Thyroid gland (tissue), 4 donors: ENCODE measurements around the gene RHBDF2.

Experiments used
- POLR2A ChIP-seq, 2 donors: fragments of 450-650 bp; IDR thresholded peaks; one replicate each; pipeline ENCODE4 v1.6.1; 2017; ENCODE audit warnings: antibody characterized with exemption in 2 of 2, mild to moderate bottlenecking in 2 of 2, moderate library complexity in 1 of 2
- TF ChIP-seq, protein P1 (sequence below), 6 experiments: fragments of 200-600 bp in 3 of 6; fragments of 450-650 bp in 3 of 6; sonication (generic) in 3 of 6; IDR thresholded peaks; one replicate each; pipeline ENCODE4 v1.5.1; 2016 to 2019; ENCODE audit warnings: antibody characterized with exemption in 6 of 6, mild to moderate bottlenecking in 2 of 6, inconsistent platforms in 1 of 6, moderate library complexity in 1 of 6

DNA sequence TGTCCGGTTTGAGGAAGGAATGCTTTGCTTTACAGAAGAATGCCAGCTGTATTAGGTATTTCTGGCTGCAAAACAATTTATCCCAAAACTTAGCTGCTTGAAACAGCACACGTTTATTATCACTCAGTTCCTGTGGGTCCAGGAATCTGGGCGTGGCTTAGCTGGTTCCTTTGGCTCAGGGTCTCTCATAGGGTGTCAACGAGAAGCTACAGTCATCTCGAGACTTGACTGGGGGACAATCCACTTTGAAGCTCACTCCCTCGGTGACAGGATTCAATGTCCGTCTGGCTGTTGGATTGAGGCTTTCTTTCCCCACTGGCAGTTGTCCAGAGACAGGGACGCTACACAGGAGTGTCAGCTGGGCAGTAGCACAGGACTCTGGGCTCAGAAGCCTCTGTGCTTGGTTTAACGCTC is 9.6 kb upstream of the RHBDF2 start:
- TF ChIP-seq, protein P1, sequence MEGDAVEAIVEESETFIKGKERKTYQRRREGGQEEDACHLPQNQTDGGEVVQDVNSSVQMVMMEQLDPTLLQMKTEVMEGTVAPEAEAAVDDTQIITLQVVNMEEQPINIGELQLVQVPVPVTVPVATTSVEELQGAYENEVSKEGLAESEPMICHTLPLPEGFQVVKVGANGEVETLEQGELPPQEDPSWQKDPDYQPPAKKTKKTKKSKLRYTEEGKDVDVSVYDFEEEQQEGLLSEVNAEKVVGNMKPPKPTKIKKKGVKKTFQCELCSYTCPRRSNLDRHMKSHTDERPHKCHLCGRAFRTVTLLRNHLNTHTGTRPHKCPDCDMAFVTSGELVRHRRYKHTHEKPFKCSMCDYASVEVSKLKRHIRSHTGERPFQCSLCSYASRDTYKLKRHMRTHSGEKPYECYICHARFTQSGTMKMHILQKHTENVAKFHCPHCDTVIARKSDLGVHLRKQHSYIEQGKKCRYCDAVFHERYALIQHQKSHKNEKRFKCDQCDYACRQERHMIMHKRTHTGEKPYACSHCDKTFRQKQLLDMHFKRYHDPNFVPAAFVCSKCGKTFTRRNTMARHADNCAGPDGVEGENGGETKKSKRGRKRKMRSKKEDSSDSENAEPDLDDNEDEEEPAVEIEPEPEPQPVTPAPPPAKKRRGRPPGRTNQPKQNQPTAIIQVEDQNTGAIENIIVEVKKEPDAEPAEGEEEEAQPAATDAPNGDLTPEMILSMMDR (IDR thresholded peaks at IDR 0.05) = no peak
- no peak for TF ChIP-seq POLR2A (IDR thresholded peaks at IDR 0.05)
